Caco-2 (cell line): ENCODE results near the gene EFCAB14. TPM values are rescaled to one million over a fixed set of nuclear protein-coding genes. Genes with fewer than 3 reads are reported as not detected.

Experiments
- BruUV-seq: library from RNA; stranded (reverse); fragments of 400-500 nt; replicated peaks from 2 replicates; lab custom pipeline; 2021; lab: Mats Ljungman, UMichigan
- CTCF ChIA-PET: fragments of 300-600 bp; sonication (Branson Sonifier 250); formaldehyde crosslinking; loops from one replicate; lab custom pipeline; 2022; ENCODE audit warnings: antibody characterized with exemption; lab: Charles Lee
- POLR2A ChIA-PET: fragments of 300-600 bp; sonication (Branson Sonifier 250); formaldehyde crosslinking; loops from one replicate; lab custom pipeline; 2022; ENCODE audit warnings: antibody characterized with exemption; lab: Charles Lee
- DNase-seq, 2 experiments: peaks; one replicate each; pipeline versions ENCODE4 v3.0.0 to v3.0.0-alpha.2; 2020 to 2022
- H3K27me3 ChIP-seq: replicated peaks from 2 replicates; pipeline ENCODE4 v1.6.0; 2011; ENCODE audit warnings: low read length; ENCODE audit not compliant: control insufficient read depth, insufficient read depth
- H3K36me3 ChIP-seq: 2 replicates; pipeline ENCODE4 v1.5.1; 2011; ENCODE audit warnings: low read length; ENCODE audit not compliant: control insufficient read depth, insufficient read depth
- H3K4me1 ChIP-seq: fragments of 250-450 bp; sonication (Bioruptor Pico); 2 replicates; pipeline ENCODE4 v1.5.1; 2020; ENCODE audit warnings: mild to moderate bottlenecking
- H3K4me3 ChIP-seq: 2 replicates; pipeline ENCODE4 v1.5.1; 2011; ENCODE audit warnings: low read depth, mild to moderate bottlenecking, control low read depth, low read length
- H3K9me3 ChIP-seq: fragments of 250-450 bp; sonication (Bioruptor Pico); 2 replicates; pipeline ENCODE4 v1.5.1; 2020; ENCODE audit warnings: mild to moderate bottlenecking, moderate library complexity
- H3K27ac Mint-ChIP-seq: one replicate; pipeline ENCODE4 v1.8.0; 2022; ENCODE audit warnings: mixed read lengths; ENCODE audit not compliant: unreplicated experiment
- H3K27me3 Mint-ChIP-seq: one replicate; pipeline ENCODE4 v1.8.0; 2022; ENCODE audit warnings: mixed read lengths; ENCODE audit not compliant: insufficient read depth, unreplicated experiment
- H3K36me3 Mint-ChIP-seq: one replicate; pipeline ENCODE4 v1.8.0; 2022; ENCODE audit warnings: mild to moderate bottlenecking, mixed read lengths; ENCODE audit not compliant: insufficient read depth, unreplicated experiment
- H3K4me1 Mint-ChIP-seq: one replicate; pipeline ENCODE4 v1.8.0; 2022; ENCODE audit warnings: low read depth, mixed read lengths; ENCODE audit not compliant: unreplicated experiment
- H3K4me3 Mint-ChIP-seq: one replicate; pipeline ENCODE4 v1.8.0; 2022; ENCODE audit warnings: mild to moderate bottlenecking, moderate library complexity, mixed read lengths; ENCODE audit not compliant: unreplicated experiment
- H3K9me3 Mint-ChIP-seq: one replicate; pipeline ENCODE4 v1.8.0; 2022; ENCODE audit warnings: mixed read lengths; ENCODE audit not compliant: unreplicated experiment
- intact Hi-C: fragments of 100-400 bp; cut with micrococcal nuclease; formaldehyde crosslinking; loops from one replicate; pipeline ENCODE4 v1.10.0; 2022; ENCODE audit not compliant: unreplicated experiment
- total RNA-seq: library from RNA; stranded (reverse); gene quantifications from 2 replicates; pipeline ENCODE4 v1.2.3, GENCODE V29; 2022
- TF ChIP-seq, protein P1 (sequence below), 2 experiments: fragments of 200-600 bp in 1 of 2; IDR thresholded peaks; 1 replicate in 1 of 2; 2 replicates in 1 of 2; pipeline versions ENCODE4 v1.5.1 to v1.8.0; 2011 to 2022; ENCODE audit warnings: antibody characterized with exemption in 1 of 2, control low read depth in 1 of 2, inconsistent platforms in 1 of 2, low read depth in 1 of 2, low read length in 1 of 2, mild to moderate bottlenecking in 1 of 2, moderate library complexity in 1 of 2; ENCODE audit not compliant: insufficient read depth in 1 of 2, severe bottlenecking in 1 of 2, unreplicated experiment in 1 of 2

Gene EFCAB14
- total RNA-seq, 1 experiment from 2014 or later: 60.3 TPM

DNA sequence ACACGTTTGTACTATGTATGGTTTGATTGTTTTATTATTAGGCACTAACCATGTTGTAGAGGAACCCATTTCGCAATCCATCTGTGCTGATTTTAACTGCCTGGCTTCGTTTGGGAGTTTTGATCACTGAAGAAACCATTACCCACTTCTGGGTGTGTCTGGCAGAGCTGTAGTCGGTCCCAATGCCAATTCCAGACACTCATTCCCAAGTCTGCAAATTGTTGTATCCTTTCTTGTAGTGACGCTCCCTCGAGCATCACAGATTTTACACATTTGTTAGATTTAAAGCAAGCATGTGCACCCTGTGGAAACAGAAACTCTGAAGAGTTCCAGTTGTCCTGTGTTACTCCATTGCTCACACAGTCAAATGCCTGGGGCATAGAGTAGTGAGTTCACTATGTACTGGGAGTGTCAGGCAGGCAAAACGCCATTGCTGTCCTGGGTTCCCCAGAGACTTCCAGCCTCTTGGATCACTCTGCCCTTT lies 31.0 kb upstream of the EFCAB14 start:
- Mint-ChIP-seq H3K4me1 (peaks cover 14% of the 10 kb centered on the region), H3K9me3 (no peaks in the 10 kb centered on the region), H3K27ac (no peak overlapping the region), H3K36me3 (no peaks in the 10 kb centered on the region), H3K4me3 (no peak overlapping the region), H3K27me3 (peaks cover 3% of the 10 kb centered on the region)
- BruUV-seq: no TSS peak
- H3K27me3 ChIP-seq: no peaks in the 10 kb centered on the region
- no peaks in the 10 kb centered on the region for H3K36me3 ChIP-seq
- TF ChIP-seq, protein P1, sequence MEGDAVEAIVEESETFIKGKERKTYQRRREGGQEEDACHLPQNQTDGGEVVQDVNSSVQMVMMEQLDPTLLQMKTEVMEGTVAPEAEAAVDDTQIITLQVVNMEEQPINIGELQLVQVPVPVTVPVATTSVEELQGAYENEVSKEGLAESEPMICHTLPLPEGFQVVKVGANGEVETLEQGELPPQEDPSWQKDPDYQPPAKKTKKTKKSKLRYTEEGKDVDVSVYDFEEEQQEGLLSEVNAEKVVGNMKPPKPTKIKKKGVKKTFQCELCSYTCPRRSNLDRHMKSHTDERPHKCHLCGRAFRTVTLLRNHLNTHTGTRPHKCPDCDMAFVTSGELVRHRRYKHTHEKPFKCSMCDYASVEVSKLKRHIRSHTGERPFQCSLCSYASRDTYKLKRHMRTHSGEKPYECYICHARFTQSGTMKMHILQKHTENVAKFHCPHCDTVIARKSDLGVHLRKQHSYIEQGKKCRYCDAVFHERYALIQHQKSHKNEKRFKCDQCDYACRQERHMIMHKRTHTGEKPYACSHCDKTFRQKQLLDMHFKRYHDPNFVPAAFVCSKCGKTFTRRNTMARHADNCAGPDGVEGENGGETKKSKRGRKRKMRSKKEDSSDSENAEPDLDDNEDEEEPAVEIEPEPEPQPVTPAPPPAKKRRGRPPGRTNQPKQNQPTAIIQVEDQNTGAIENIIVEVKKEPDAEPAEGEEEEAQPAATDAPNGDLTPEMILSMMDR (IDR thresholded peaks at IDR 0.05; ENCODE audit: insufficient read depth in 1 of 2, low read depth in 1 of 2, low read length in 1 of 2, severe bottlenecking in 1 of 2, unreplicated experiment in 1 of 2): no peak
- intact Hi-C loops: loop anchor here (5.0 kb wide), 1 partner anchor 117 kb away; no protein-coding TSS in a partner anchor
- DNase-seq: no peak
- ChIA-PET POLR2A (no interaction called here), CTCF (no interaction called here)
- peaks cover 8% of the 10 kb centered on the region; the same call in 1 of the 2 replicates for H3K4me1 ChIP-seq
- no peaks in the 10 kb centered on the region for H3K9me3 ChIP-seq
- H3K4me3 ChIP-seq: no peak overlapping the region

DNA sequence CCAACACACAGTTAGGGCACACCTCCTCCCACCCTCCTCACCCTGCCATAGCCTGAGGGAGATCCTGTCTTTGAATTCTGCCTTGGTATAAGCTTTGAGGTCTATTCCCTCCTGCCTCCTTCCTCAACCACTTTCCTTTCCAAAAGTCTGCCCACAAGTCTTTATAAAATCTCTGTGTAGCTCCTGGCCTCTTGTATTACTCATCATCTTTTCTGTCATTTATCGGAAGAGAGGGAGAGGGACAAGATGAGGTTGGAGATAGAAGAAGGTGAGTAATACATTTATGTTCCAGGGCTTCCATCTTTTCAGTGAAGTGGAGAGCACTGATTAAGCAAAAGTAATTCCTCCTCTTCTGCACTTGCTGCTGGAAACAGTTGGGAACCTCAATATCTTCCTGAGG lies 30.5 kb upstream of the EFCAB14 start:
- TF ChIP-seq, protein P1 (IDR thresholded peaks at IDR 0.05; ENCODE audit: insufficient read depth in 1 of 2, low read depth in 1 of 2, low read length in 1 of 2, severe bottlenecking in 1 of 2, unreplicated experiment in 1 of 2): no peak
- Histone ChIP-seq H3K36me3 (no peaks in the 10 kb centered on the region), H3K4me1 (peaks cover 5% of the 10 kb centered on the region; the same call in 1 of the 2 replicates), H3K4me3 (no peak overlapping the region), H3K9me3 (no peaks in the 10 kb centered on the region), H3K27me3 (no peaks in the 10 kb centered on the region)
- intact Hi-C loops: loop anchor here (5.0 kb wide), 1 partner anchor 118 kb away; no protein-coding TSS in a partner anchor
- peaks cover 3% of the 10 kb centered on the region for H3K27me3 Mint-ChIP-seq
- no TSS peak for BruUV-seq
- ChIA-PET POLR2A (no interaction called here), CTCF (no interaction called here)
- no peak overlapping the region for H3K4me3 Mint-ChIP-seq
- no peaks in the 10 kb centered on the region for H3K9me3 Mint-ChIP-seq
- no peak for DNase-seq
- H3K27ac Mint-ChIP-seq: no peak overlapping the region
- no peaks in the 10 kb centered on the region for H3K36me3 Mint-ChIP-seq
- H3K4me1 Mint-ChIP-seq: peaks cover 9% of the 10 kb centered on the region

DNA sequence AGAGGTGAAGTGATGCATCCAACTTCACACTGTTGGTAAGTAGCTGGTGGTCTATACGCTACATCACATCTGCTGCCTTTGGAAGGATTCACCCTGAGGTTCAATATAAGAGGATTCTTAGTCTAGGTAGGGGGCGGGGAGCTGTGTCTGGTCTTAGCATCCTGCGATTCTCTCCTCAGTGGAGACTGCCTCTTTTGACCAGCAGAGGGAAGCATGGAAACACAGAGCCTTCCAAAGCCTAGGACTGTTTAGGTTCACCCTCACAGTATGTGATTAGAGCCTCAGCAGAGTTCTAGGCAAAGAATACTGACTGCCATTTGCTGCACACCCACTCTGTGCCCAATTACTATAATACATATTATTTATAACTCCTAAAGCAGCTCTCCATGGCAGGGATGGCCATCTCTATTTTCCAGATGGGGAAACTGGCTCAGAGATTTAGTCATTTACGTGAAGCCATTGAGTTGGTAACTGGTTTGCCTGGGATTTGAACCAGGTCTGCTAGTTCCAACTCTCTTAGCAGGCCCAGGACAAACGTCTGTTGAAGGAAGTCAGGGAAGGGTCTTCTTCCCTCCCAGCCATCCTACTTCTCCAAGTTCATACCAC lies 28.9 kb upstream of the EFCAB14 start:
- H3K4me3 Mint-ChIP-seq: no peak overlapping the region
- Histone ChIP-seq H3K4me1 (no peaks in the 10 kb centered on the region), H3K4me3 (no peak overlapping the region), H3K27me3 (no peaks in the 10 kb centered on the region), H3K36me3 (no peaks in the 10 kb centered on the region), H3K9me3 (no peaks in the 10 kb centered on the region)
- intact Hi-C loops: loop anchor here (1.0 to 5.0 kb wide), 2 partner anchors 120 to 244 kb away; no protein-coding TSS in a partner anchor
- TF ChIP-seq, protein P1 (IDR thresholded peaks at IDR 0.05; ENCODE audit: insufficient read depth in 1 of 2, low read depth in 1 of 2, low read length in 1 of 2, severe bottlenecking in 1 of 2, unreplicated experiment in 1 of 2): peak; percentile 44 to 80
- peak; percentile 61 to 66 for DNase-seq
- peaks cover 6% of the 10 kb centered on the region for H3K4me1 Mint-ChIP-seq
- no peak overlapping the region for H3K27ac Mint-ChIP-seq
- H3K9me3 Mint-ChIP-seq: no peaks in the 10 kb centered on the region
- peaks cover 6% of the 10 kb centered on the region for H3K27me3 Mint-ChIP-seq
- ChIA-PET CTCF (interaction anchor here (1.0 to 1.5 kb wide), 3 partner anchors 10 to 344 kb away, joined by 4 read pairs; no protein-coding TSS in a partner anchor), POLR2A (no interaction called here)
- H3K36me3 Mint-ChIP-seq: no peaks in the 10 kb centered on the region
- BruUV-seq: no TSS peak
